NCI-H1092 treated with DMSO at 0.1 percent for 48 hours (cell line): ENCODE data around the gene NARS2.
"Not testable (repeated sequence)": the region's sequence is repeated elsewhere in the genome, so short reads cannot be mapped to it uniquely, and the experiment has no call there.

Experiments used
- DNase-seq: peaks from one replicate; lab custom pipeline; 2025; lab: John Stamatoyannopoulos, UW

Gene NARS2

GRCh38 chr11:78542007-78542406, 32.7 kb downstream of the NARS2 start:
- no peak for DNase-seq

- DNase-seq, result no peak
Measured at GRCh38 chr11:78541537-78541936, 33.1 kb downstream of the NARS2 start.

GRCh38 chr11:78540256-78540655, 34.4 kb downstream of the NARS2 start:
- DNase-seq, result no peak

- DNase-seq, result no peak
Measured at GRCh38 chr11:78539506-78539905, 35.2 kb downstream of the NARS2 start.

- no peak for DNase-seq
Measured at GRCh38 chr11:78536933-78537332, 37.7 kb downstream of the NARS2 start.

GRCh38 chr11:78535920-78536319, 38.7 kb downstream of the NARS2 start:
- no peak for DNase-seq

- DNase-seq, result no peak
Measured at GRCh38 chr11:78535027-78535426, 39.6 kb downstream of the NARS2 start.

- DNase-seq, result no peak
Measured at GRCh38 chr11:78533399-78533798, 41.3 kb downstream of the NARS2 start.

- no peak for DNase-seq
Measured at GRCh38 chr11:78532991-78533390, 41.7 kb downstream of the NARS2 start.

- DNase-seq, result no peak
Measured at GRCh38 chr11:78526497-78527146, 48.0 kb downstream of the NARS2 start.

- no peak for DNase-seq
Measured at GRCh38 chr11:78525720-78526119, 48.9 kb downstream of the NARS2 start.

GRCh38 chr11:78520230-78520629, 54.4 kb downstream of the NARS2 start:
- no peak for DNase-seq

GRCh38 chr11:78516281-78516680, 58.4 kb downstream of the NARS2 start:
- DNase-seq, result no peak

- no peak for DNase-seq
Measured at GRCh38 chr11:78514922-78515502, 59.7 kb downstream of the NARS2 start.

GRCh38 chr11:78513085-78513484, 61.6 kb downstream of the NARS2 start:
- not testable (repeated sequence) for DNase-seq

GRCh38 chr11:78510597-78510996, 64.1 kb downstream of the NARS2 start:
- DNase-seq, result no peak

- no peak for DNase-seq
Measured at GRCh38 chr11:78510025-78510596, 64.6 kb downstream of the NARS2 start.

- DNase-seq, result no peak
Measured at GRCh38 chr11:78504708-78505107, 70.0 kb downstream of the NARS2 start.

GRCh38 chr11:78504181-78504580, 70.5 kb downstream of the NARS2 start:
- DNase-seq, result no peak

- no peak for DNase-seq
Measured at GRCh38 chr11:78499971-78500370, 74.7 kb downstream of the NARS2 start.

GRCh38 chr11:78497293-78497692, 77.4 kb downstream of the NARS2 start:
- DNase-seq, result no peak

GRCh38 chr11:78493413-78493975, 81.2 kb downstream of the NARS2 start:
- no peak for DNase-seq

GRCh38 chr11:78492973-78493372, 81.7 kb downstream of the NARS2 start:
- no peak for DNase-seq
